ENCODE data around the gene ALB. TPM values are rescaled to one million over a fixed set of nuclear protein-coding genes. Genes with fewer than 3 reads are reported as not detected.

Gene ALB
- total RNA-seq, 2 donors from 2014 or later, result 1.4 to 3.5 TPM

DNA sequence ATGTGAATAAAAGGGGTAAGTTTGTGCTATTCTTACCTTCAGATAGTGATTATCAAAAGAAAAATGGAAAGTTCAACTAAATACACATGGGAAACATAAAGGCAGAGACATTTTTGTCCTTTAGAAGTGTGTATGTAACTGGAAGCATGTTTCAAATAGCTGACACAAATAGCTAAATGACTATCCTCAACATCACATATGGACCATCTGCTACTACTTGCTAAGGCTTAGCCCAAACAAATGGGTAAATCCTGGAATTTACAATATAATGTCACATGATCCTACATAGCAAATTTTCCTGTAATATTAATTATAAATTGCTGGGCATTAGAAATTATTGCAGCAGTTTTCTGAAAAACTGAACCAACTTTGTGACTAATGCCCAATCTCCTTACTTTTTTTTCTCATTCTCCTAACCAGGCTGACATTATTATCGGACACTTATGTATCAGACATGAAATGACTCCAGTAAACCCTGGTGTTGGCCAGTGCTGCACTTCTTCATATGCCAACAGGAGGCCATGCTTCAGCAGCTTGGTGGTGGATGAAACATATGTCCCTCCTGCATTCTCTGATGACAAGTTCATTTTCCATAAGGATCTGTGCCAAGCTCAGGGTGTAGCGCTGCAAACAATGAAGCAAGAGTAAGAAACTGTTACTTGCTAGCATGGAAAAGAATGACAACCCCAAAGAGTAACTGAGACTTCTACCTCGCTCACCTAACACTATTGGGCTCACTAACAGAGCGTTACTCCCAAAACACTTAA, 48.1 kb downstream of the ALB start:
- Mint-ChIP-seq H3K9me3 (peaks cover 2% of the 10 kb centered on the region), H3K36me3 (ENCODE audit: low read depth) (no peaks in the 10 kb centered on the region), H3K27ac (peak overlapping the region; percentile 53), H3K27me3 (ENCODE audit: insufficient read depth) (peaks cover 70% of the 10 kb centered on the region), H3K4me1 (peaks cover 29% of the 10 kb centered on the region), H3K4me3 (no peak overlapping the region)
- peaks cover 77% of the 10 kb centered on the region for H3K27me3 ChIP-seq (ENCODE audit: control insufficient read depth, insufficient read depth, low read length, poor library complexity, severe bottlenecking)
- H3K36me3 ChIP-seq (ENCODE audit: control insufficient read depth, insufficient read depth, low read length), result no peaks in the 10 kb centered on the region
- H3K4me3 ChIP-seq (ENCODE audit: low read length), result no peak overlapping the region
- H3K9me3 ChIP-seq (ENCODE audit: control insufficient read depth, low read length), result no peaks in the 10 kb centered on the region
- peaks cover 11% of the 10 kb centered on the region for H3K4me1 ChIP-seq (ENCODE audit: control insufficient read depth, insufficient read depth, low read length)
- WGBS, 2 experiments (ENCODE audit: insufficient coverage in 1 of 2, insufficient read length in 1 of 2), result 91 to 93% methylated on average over 3 to 4 of the region's 4 CpGs
- H3K9ac ChIP-seq (ENCODE audit: extremely low read depth, low read length, poor library complexity, severe bottlenecking), result no peak overlapping the region
- TF ChIP-seq, protein P1, sequence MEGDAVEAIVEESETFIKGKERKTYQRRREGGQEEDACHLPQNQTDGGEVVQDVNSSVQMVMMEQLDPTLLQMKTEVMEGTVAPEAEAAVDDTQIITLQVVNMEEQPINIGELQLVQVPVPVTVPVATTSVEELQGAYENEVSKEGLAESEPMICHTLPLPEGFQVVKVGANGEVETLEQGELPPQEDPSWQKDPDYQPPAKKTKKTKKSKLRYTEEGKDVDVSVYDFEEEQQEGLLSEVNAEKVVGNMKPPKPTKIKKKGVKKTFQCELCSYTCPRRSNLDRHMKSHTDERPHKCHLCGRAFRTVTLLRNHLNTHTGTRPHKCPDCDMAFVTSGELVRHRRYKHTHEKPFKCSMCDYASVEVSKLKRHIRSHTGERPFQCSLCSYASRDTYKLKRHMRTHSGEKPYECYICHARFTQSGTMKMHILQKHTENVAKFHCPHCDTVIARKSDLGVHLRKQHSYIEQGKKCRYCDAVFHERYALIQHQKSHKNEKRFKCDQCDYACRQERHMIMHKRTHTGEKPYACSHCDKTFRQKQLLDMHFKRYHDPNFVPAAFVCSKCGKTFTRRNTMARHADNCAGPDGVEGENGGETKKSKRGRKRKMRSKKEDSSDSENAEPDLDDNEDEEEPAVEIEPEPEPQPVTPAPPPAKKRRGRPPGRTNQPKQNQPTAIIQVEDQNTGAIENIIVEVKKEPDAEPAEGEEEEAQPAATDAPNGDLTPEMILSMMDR (conservative IDR thresholded peaks at IDR 0.05), result no peak
- DNase-seq, result no peak
- no peak overlapping the region for H3K27ac ChIP-seq (ENCODE audit: low read depth, low read length)

- Mint-ChIP-seq H3K4me3 (no peak overlapping the region), H3K4me1 (peaks cover 29% of the 10 kb centered on the region), H3K27ac (peak overlapping the region; percentile 53), H3K9me3 (peaks cover 2% of the 10 kb centered on the region), H3K36me3 (ENCODE audit: low read depth) (no peaks in the 10 kb centered on the region), H3K27me3 (ENCODE audit: insufficient read depth) (peaks cover 66% of the 10 kb centered on the region)
- H3K36me3 ChIP-seq (ENCODE audit: control insufficient read depth, insufficient read depth, low read length), result no peaks in the 10 kb centered on the region
- H3K9ac ChIP-seq (ENCODE audit: extremely low read depth, low read length, poor library complexity, severe bottlenecking), result no peak overlapping the region
- TF ChIP-seq, protein P1 (conservative IDR thresholded peaks at IDR 0.05), result no peak
- WGBS, 2 experiments (ENCODE audit: insufficient coverage in 1 of 2, insufficient read length in 1 of 2), result 50% methylated on average over 2 of the region's 2 CpGs; no CpG with 5 or more reads in 1 of the 2 experiments
- H3K4me3 ChIP-seq (ENCODE audit: low read length), result no peak overlapping the region
- peaks cover 11% of the 10 kb centered on the region for H3K4me1 ChIP-seq (ENCODE audit: control insufficient read depth, insufficient read depth, low read length)
- peak; percentile 74 for DNase-seq
- no peak overlapping the region for H3K27ac ChIP-seq (ENCODE audit: low read depth, low read length)
- peaks cover 73% of the 10 kb centered on the region for H3K27me3 ChIP-seq (ENCODE audit: control insufficient read depth, insufficient read depth, low read length, poor library complexity, severe bottlenecking)
- no peaks in the 10 kb centered on the region for H3K9me3 ChIP-seq (ENCODE audit: control insufficient read depth, low read length)
These were observed 49.0 kb downstream of the ALB start for GRCh38 chr4:73452953-73453700.

- H3K27ac ChIP-seq (ENCODE audit: low read depth, low read length), result no peak overlapping the region
- Mint-ChIP-seq H3K27me3 (ENCODE audit: insufficient read depth) (peaks cover 66% of the 10 kb centered on the region), H3K36me3 (ENCODE audit: low read depth) (no peaks in the 10 kb centered on the region), H3K4me3 (no peak overlapping the region), H3K9me3 (peaks cover 2% of the 10 kb centered on the region), H3K27ac (peak overlapping the region; percentile 15), H3K4me1 (peaks cover 29% of the 10 kb centered on the region)
- no peaks in the 10 kb centered on the region for H3K36me3 ChIP-seq (ENCODE audit: control insufficient read depth, insufficient read depth, low read length)
- peaks cover 11% of the 10 kb centered on the region for H3K4me1 ChIP-seq (ENCODE audit: control insufficient read depth, insufficient read depth, low read length)
- TF ChIP-seq, protein P1 (conservative IDR thresholded peaks at IDR 0.05), result no peak
- peaks cover 71% of the 10 kb centered on the region for H3K27me3 ChIP-seq (ENCODE audit: control insufficient read depth, insufficient read depth, low read length, poor library complexity, severe bottlenecking)
- no peak for DNase-seq
- H3K4me3 ChIP-seq (ENCODE audit: low read length), result no peak overlapping the region
- no peaks in the 10 kb centered on the region for H3K9me3 ChIP-seq (ENCODE audit: control insufficient read depth, low read length)
- H3K9ac ChIP-seq (ENCODE audit: extremely low read depth, low read length, poor library complexity, severe bottlenecking), result no peak overlapping the region
These were observed 49.6 kb downstream of the ALB start for GRCh38 chr4:73453701-73454005.

Data from endodermal cell (in vitro differentiated cells).